Activated T-cell treated with anti-CD3 and anti-CD28 coated beads, Interleukin-2, amount 50 U/mL, for 72 hours (primary cell): ENCODE measurements around the gene CHRFAM7A. TPM values are rescaled to one million over a fixed set of nuclear protein-coding genes. Genes with fewer than 3 reads are reported as not detected.

Experiments
- total RNA-seq, 2 donors: library from RNA; stranded (reverse); gene quantifications; one replicate each; pipeline ENCODE4 v1.2.3, GENCODE V29; 2022

CHRFAM7A gene
- total RNA-seq, 2 donors from 2014 or later: 1.9 to 3.7 TPM

Other genes starting within 250 kb of the CHRFAM7A start
- gene GOLGA8R, start 20.7 kb upstream of the CHRFAM7A start, total RNA-seq: 1 to 10 TPM; 2.6 to 2.7 TPM
- 1 to 10 TPM; 1.0 to 1.1 TPM for gene GOLGA8Q, start 158.5 kb upstream of the CHRFAM7A start, total RNA-seq
- under 1 TPM; 0.19 to 0.46 TPM for gene GOLGA8H, start 210.5 kb upstream of the CHRFAM7A start, total RNA-seq